IMR-90 (cell line): ENCODE data around the gene PSMC5. TPM values are rescaled to one million over a fixed set of nuclear protein-coding genes. Genes with fewer than 3 reads are reported as not detected.
"Not testable (repeated sequence)": the region's sequence is repeated elsewhere in the genome, so short reads cannot be mapped to it uniquely, and the experiment has no call there.

Source experiments
- ATAC-seq: fragments of 200-7000 bp; cut with Tn5 transposase; 2 replicates; pipeline ENCODE4 v1.9.1; 2020; ENCODE audit warnings: low read depth, mild to moderate bottlenecking, moderate library complexity
- BruUV-seq: library from RNA; stranded (reverse); fragments of 400-500 nt; replicated peaks from 2 replicates; lab custom pipeline; 2021; lab: Mats Ljungman, UMichigan
- CTCF ChIA-PET: fragments of 300-600 bp; formaldehyde crosslinking; extraction: SDS; loops from one replicate; lab custom pipeline; 2021; ENCODE audit warnings: antibody characterized with exemption; lab: Yijun Ruan, JAX
- POLR2A ChIA-PET: fragments of 300-600 bp; sonication (Branson Sonifier 250); formaldehyde crosslinking; loops from one replicate; lab custom pipeline; 2022; ENCODE audit warnings: antibody characterized with exemption; ENCODE audit not compliant: unreplicated experiment; lab: Charles Lee
- DNase-seq: peaks from one replicate; pipeline ENCODE4 v3.0.0; 2013
- H2AFZ ChIP-seq: replicated peaks from 2 replicates; pipeline ENCODE3; 2013; ENCODE audit warnings: low read length, mild to moderate bottlenecking; ENCODE audit not compliant: poor library complexity
- H2AK5ac ChIP-seq: 2 replicates; pipeline ENCODE4 v1.6.1; 2013; ENCODE audit warnings: low read depth, low read length, inconsistent platforms
- H2AK9ac ChIP-seq: replicated peaks from 2 replicates; pipeline ENCODE3; 2013; ENCODE audit warnings: mild to moderate bottlenecking, low read depth, low read length, moderate library complexity; ENCODE audit not compliant: poor library complexity
- H2BK120ac ChIP-seq: 2 replicates; pipeline ENCODE4 v1.6.1; 2013; ENCODE audit warnings: low read depth, low read length, inconsistent platforms
- H2BK15ac ChIP-seq: 3 replicates; pipeline ENCODE4 v1.6.1; 2013; ENCODE audit warnings: low read depth, low read length, inconsistent platforms
- H2BK20ac ChIP-seq: 2 replicates; pipeline ENCODE4 v1.6.1; 2013; ENCODE audit warnings: low read depth, mild to moderate bottlenecking, inconsistent platforms, low read length, moderate library complexity
- H2BK5ac ChIP-seq: 2 replicates; pipeline ENCODE4 v1.6.1; 2013; ENCODE audit warnings: mild to moderate bottlenecking, low read depth, low read length, inconsistent platforms; ENCODE audit not compliant: poor library complexity, severe bottlenecking
- H3K14ac ChIP-seq: replicated peaks from 2 replicates; pipeline ENCODE4 v1.6.1; 2013; ENCODE audit warnings: low read depth, low read length, inconsistent platforms
- H3K18ac ChIP-seq: 2 replicates; pipeline ENCODE4 v1.6.1; 2013; ENCODE audit warnings: low read depth, low read length, control low read depth
- H3K23ac ChIP-seq: 2 replicates; pipeline ENCODE4 v1.6.1; 2013; ENCODE audit warnings: low read depth, low read length, inconsistent platforms
- H3K27ac ChIP-seq: 2 replicates; pipeline ENCODE4 v1.5.1; 2013; ENCODE audit warnings: mild to moderate bottlenecking, control low read depth, low read length; ENCODE audit not compliant: insufficient read depth
- H3K27me3 ChIP-seq: 2 replicates; pipeline ENCODE4 v1.6.1; 2013; ENCODE audit warnings: low read length; ENCODE audit not compliant: control insufficient read depth, insufficient read depth
- H3K36me3 ChIP-seq: 2 replicates; pipeline ENCODE4 v1.6.1; 2013; ENCODE audit warnings: low read length, mixed read lengths; ENCODE audit not compliant: control insufficient read depth, insufficient read depth
- H3K4ac ChIP-seq: 2 replicates; pipeline ENCODE4 v1.6.1; 2013; ENCODE audit warnings: low read depth, low read length, inconsistent platforms
- H3K4me1 ChIP-seq: 2 replicates; pipeline ENCODE4 v1.6.1; 2013; ENCODE audit warnings: low read length, mixed read lengths; ENCODE audit not compliant: control insufficient read depth, insufficient read depth
- H3K4me2 ChIP-seq: 2 replicates; pipeline ENCODE4 v1.6.1; 2013; ENCODE audit warnings: low read depth, mild to moderate bottlenecking, control low read depth, low read length, moderate library complexity
- H3K4me3 ChIP-seq: 2 replicates; pipeline ENCODE4 v1.5.1; 2013; ENCODE audit warnings: low read depth, mild to moderate bottlenecking, control low read depth, low read length, moderate library complexity; ENCODE audit not compliant: insufficient read depth
- H3K56ac ChIP-seq: 2 replicates; pipeline ENCODE4 v1.6.1; 2013; ENCODE audit warnings: low read length, inconsistent platforms; ENCODE audit not compliant: insufficient read depth; ENCODE audit errors: extremely low read depth
- H3K79me1 ChIP-seq, 2 experiments: 2 replicates each; pipeline ENCODE4 v1.6.1; 2013; ENCODE audit warnings: low read length in 2 of 2, inconsistent platforms in 1 of 2, low read depth in 1 of 2
- H3K9ac ChIP-seq: 2 replicates; pipeline ENCODE4 v1.6.1; 2013; ENCODE audit warnings: low read depth, low read length, control low read depth
- H3K9me1 ChIP-seq: 2 replicates; pipeline ENCODE4 v1.6.1; 2013; ENCODE audit warnings: low read length, inconsistent platforms; ENCODE audit not compliant: insufficient read depth
- H3K9me3 ChIP-seq: 2 replicates; pipeline ENCODE4 v1.6.1; 2013; ENCODE audit warnings: low read length; ENCODE audit not compliant: control insufficient read depth, insufficient read depth
- H4K20me1 ChIP-seq: 2 replicates; pipeline ENCODE4 v1.6.1; 2013; ENCODE audit warnings: low read length, inconsistent platforms; ENCODE audit not compliant: insufficient read depth
- H4K5ac ChIP-seq: 2 replicates; pipeline ENCODE4 v1.6.1; 2013; ENCODE audit warnings: mild to moderate bottlenecking, low read depth, low read length, control low read depth
- H4K8ac ChIP-seq, 2 experiments: 2 replicates each; pipeline ENCODE4 v1.6.1; 2013; ENCODE audit warnings: low read depth in 2 of 2, low read length in 2 of 2, control low read depth in 1 of 2, inconsistent platforms in 1 of 2
- H4K91ac ChIP-seq: 2 replicates; pipeline ENCODE4 v1.6.1; 2013; ENCODE audit warnings: low read depth, low read length, inconsistent platforms; ENCODE audit not compliant: insufficient read depth
- WGBS, 2 experiments: methylation state at CpG; one replicate each; pipeline versions ENCODE4 v1.1.5 to v1.1.7; 2013; ENCODE audit warnings: missing lambda C conversion rate in 2 of 2; ENCODE audit not compliant: insufficient read length in 1 of 2; ENCODE audit errors: extremely low coverage in 2 of 2; 5-methylcytosine and 5-hydroxymethylcytosine counted together
- dilution Hi-C: fragments of 300-500 bp; cut with HindIII; formaldehyde crosslinking; loops from one replicate; pipeline ENCODE4 v1.14.3; 2018; ENCODE audit warnings: low sequenced_read_pairs; ENCODE audit not compliant: unreplicated experiment
- in situ Hi-C: fragments of 300-500 bp; cut with MboI; formaldehyde crosslinking; loops from 3 replicates; pipeline ENCODE4 v1.14.3; 2019; ENCODE audit warnings: low sequenced_read_pairs, inconsistent platforms, mixed read lengths
- intact Hi-C: fragments of 100-400 bp; cut with micrococcal nuclease; formaldehyde crosslinking; loops from 2 replicates; pipeline ENCODE4 v1.10.0; 2022
- polyA plus RNA-seq, 3 experiments: library from polyadenylated mRNA; depleted of rRNA; stranded (reverse); fragments of >200 nt; gene quantifications; 2 replicates each; pipeline ENCODE4 v1.2.3, GENCODE V29; 2012; ENCODE audit warnings: low replicate concordance in 1 of 3
- total RNA-seq: library from RNA; depleted of rRNA; stranded (reverse); fragments of >200 nt; gene quantifications from 2 replicates; pipeline ENCODE4 v1.2.3, GENCODE V29; 2012

PSMC5 gene
- total and polyA plus RNA-seq, 2 of the 4 experiments (the other 2 are of a cell fraction) = 105 to 165 TPM

DNA sequence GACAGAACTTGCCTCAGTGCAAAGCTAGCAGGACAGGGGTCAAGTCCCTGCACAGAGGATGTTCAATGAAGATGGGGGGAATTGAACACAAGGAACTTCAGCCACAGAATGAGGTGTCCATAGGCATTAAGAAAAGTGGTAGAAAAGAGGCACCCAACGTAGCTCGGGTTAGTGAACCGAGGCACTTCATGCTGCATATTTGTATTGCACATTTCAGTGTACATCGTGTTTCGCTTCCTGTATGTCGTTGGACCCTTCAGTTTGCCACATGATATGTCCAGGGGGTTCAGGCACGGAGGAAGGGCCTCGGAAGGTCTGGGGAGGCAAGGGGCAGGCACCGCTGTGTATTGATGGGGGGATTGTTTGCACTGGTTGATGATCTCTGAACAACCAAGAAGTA lies 51.2 kb downstream of the PSMC5 start:
- H2BK5ac ChIP-seq, H3K14ac ChIP-seq, DNase-seq, H3K4me2 ChIP-seq, H3K4me3 ChIP-seq, H2BK120ac ChIP-seq, H3K27ac ChIP-seq, intact Hi-C loops, H2AK9ac ChIP-seq, H3K79me1 ChIP-seq, H4K5ac ChIP-seq, H2AFZ ChIP-seq, H3K4ac ChIP-seq, BruUV-seq, H3K56ac ChIP-seq, H3K36me3 ChIP-seq, H2BK15ac ChIP-seq, CTCF ChIA-PET, H2AK5ac ChIP-seq, H3K9me3 ChIP-seq, H2BK20ac ChIP-seq, H3K9ac ChIP-seq, H4K91ac ChIP-seq, dilution Hi-C loops, ATAC-seq, H4K8ac ChIP-seq, POLR2A ChIA-PET, H3K23ac ChIP-seq, H3K9me1 ChIP-seq, in situ Hi-C loops, H3K4me1 ChIP-seq, H3K18ac ChIP-seq, H4K20me1 ChIP-seq: not testable (repeated sequence)
- H3K27me3 ChIP-seq = peaks cover 24% of the 10 kb centered on the region
- 100% methylated on average over 1 of the region's 9 CpGs; no CpG with 5 or more reads in 1 of the 2 experiments for WGBS, 2 experiments
